HFFc6 (cell line): ENCODE measurements around the gene MAP2K5. TPM values are rescaled to one million over a fixed set of nuclear protein-coding genes. Genes with fewer than 3 reads are reported as not detected.

Experiments
- DNase-seq: peaks from one replicate; pipeline ENCODE4 v3.0.0-alpha.2; 2018
- H3K27ac Mint-ChIP-seq: 2 replicates; pipeline ENCODE4 v1.8.0; 2020; ENCODE audit warnings: mild to moderate bottlenecking, mixed read lengths
- H3K27me3 Mint-ChIP-seq: 2 replicates; pipeline ENCODE4 v1.8.0; 2021; ENCODE audit warnings: mild to moderate bottlenecking, moderate library complexity, mixed read lengths; ENCODE audit not compliant: insufficient read depth
- H3K36me3 Mint-ChIP-seq: 2 replicates; pipeline ENCODE4 v1.8.0; 2021; ENCODE audit warnings: low read depth, mixed read lengths
- H3K4me1 Mint-ChIP-seq: 2 replicates; pipeline ENCODE4 v1.8.0; 2020; ENCODE audit warnings: low read depth, mixed read lengths
- H3K4me3 Mint-ChIP-seq: 2 replicates; pipeline ENCODE4 v1.8.0; 2020; ENCODE audit warnings: mild to moderate bottlenecking, moderate library complexity, mixed read lengths
- H3K9me3 Mint-ChIP-seq: 2 replicates; pipeline ENCODE4 v1.8.0; 2020; ENCODE audit warnings: mild to moderate bottlenecking, mixed read lengths
- total RNA-seq, 6 experiments: library from RNA; stranded (reverse); fragmentation: NEBNext Ultra II Directional; extraction: Animal tissue kit (Norgen Biotek cat#: 25700); gene quantifications; 2 replicates in 1 of 6; 3 replicates in 5 of 6; pipeline ENCODE4 v1.2.3, GENCODE V29; 2021
- TF ChIP-seq, protein P1 (sequence below): fragments of 200-600 bp; sonication (generic); IDR thresholded peaks from 2 replicates; pipeline ENCODE4 v1.5.0; 2021; ENCODE audit warnings: antibody characterized with exemption, mild to moderate bottlenecking

MAP2K5 gene
- total RNA-seq, 6 experiments from 2014 or later = 10.2 to 14.3 (median 13.3) TPM

GRCh38 chr15:67778968-67779548, 236.6 kb downstream of the MAP2K5 start:
- Mint-ChIP-seq H3K9me3 (no peaks in the 10 kb centered on the region), H3K27me3 (peaks cover 2% of the 10 kb centered on the region; the same call in 1 of the 2 replicates), H3K4me1 (peaks cover 22% of the 10 kb centered on the region), H3K4me3 (no peak overlapping the region), H3K36me3 (peaks cover 3% of the 10 kb centered on the region; the same call in 1 of the 2 replicates), H3K27ac (no peak overlapping the region)
- TF ChIP-seq, protein P1, sequence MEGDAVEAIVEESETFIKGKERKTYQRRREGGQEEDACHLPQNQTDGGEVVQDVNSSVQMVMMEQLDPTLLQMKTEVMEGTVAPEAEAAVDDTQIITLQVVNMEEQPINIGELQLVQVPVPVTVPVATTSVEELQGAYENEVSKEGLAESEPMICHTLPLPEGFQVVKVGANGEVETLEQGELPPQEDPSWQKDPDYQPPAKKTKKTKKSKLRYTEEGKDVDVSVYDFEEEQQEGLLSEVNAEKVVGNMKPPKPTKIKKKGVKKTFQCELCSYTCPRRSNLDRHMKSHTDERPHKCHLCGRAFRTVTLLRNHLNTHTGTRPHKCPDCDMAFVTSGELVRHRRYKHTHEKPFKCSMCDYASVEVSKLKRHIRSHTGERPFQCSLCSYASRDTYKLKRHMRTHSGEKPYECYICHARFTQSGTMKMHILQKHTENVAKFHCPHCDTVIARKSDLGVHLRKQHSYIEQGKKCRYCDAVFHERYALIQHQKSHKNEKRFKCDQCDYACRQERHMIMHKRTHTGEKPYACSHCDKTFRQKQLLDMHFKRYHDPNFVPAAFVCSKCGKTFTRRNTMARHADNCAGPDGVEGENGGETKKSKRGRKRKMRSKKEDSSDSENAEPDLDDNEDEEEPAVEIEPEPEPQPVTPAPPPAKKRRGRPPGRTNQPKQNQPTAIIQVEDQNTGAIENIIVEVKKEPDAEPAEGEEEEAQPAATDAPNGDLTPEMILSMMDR = no peak
- no peak for DNase-seq

GRCh38 chr15:67779549-67780111, 237.1 kb downstream of the MAP2K5 start:
- DNase-seq = no peak
- TF ChIP-seq, protein P1 = no peak
- no peak overlapping the region for H3K27ac Mint-ChIP-seq
- no peak overlapping the region for H3K4me3 Mint-ChIP-seq
- peaks cover 2% of the 10 kb centered on the region for H3K27me3 Mint-ChIP-seq
- H3K4me1 Mint-ChIP-seq = peaks cover 22% of the 10 kb centered on the region
- H3K9me3 Mint-ChIP-seq = no peaks in the 10 kb centered on the region
- peaks cover 3% of the 10 kb centered on the region; the same call in 1 of the 2 replicates for H3K36me3 Mint-ChIP-seq

DNA sequence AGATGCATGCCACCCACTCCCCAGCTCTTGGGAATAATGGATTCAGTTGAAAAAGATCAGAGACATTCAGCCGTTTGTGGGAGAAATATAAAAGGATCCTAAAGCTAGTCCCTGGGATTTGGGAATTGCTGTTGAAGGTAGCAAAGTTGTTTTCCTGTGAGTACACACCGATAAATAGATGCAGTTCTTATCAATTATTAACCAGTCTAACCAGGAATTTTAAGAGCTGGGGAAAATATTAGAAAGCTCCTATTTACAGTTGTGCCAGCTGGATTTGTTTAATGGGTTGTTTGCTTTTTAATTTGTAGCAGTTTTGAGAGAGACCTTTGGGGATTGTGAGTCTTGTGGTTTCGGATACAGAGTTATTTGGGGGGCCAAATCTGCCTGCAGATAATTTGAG, 238.6 kb downstream of the MAP2K5 start:
- Mint-ChIP-seq H3K4me3 (no peak overlapping the region), H3K27me3 (no peaks in the 10 kb centered on the region; the same call in 1 of the 2 replicates), H3K36me3 (peaks cover 7% of the 10 kb centered on the region), H3K4me1 (peaks cover 13% of the 10 kb centered on the region), H3K27ac (no peak overlapping the region), H3K9me3 (no peaks in the 10 kb centered on the region)
- TF ChIP-seq, protein P1 = no peak
- DNase-seq = no peak

DNA sequence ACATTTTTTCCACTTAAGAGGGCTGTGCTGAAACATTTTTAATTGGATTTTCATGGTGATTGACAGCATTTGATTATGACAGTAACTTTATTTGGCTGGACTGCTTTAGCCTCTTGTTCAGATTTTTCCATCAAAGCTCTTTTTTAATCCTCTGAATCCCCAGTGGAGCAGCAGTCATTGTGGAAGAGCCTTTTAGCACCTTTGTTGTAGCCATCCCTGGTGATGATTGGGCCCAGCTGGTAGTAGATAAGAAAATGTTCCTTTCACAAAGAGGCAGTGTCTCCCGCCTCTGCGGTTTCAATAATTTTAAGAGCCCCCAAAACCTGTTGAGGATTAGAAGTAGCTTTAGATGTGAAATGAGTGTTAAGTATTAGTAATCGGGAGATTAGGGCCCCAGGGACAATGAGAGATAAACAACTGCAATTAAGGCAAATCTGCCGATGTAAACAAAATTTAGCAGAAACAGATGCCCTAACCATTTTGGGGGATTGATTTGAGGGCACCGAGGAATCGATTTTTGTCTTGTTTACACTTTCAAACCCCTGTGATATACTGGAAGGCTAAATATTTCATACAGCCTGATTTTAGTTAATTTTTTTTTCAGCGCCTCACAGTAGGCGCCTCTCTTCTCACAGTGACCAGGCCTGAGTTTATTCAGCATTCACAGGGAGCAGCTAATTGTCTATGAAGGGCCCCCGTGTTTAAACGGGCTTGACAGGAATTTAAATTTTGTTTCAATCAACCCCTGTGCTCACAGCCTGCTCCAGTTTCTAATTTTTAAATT, 239.6 kb downstream of the MAP2K5 start:
- Mint-ChIP-seq H3K4me3 (no peak overlapping the region), H3K9me3 (no peaks in the 10 kb centered on the region), H3K27ac (no peak overlapping the region), H3K36me3 (peaks cover 7% of the 10 kb centered on the region), H3K4me1 (peaks cover 2% of the 10 kb centered on the region), H3K27me3 (no peaks in the 10 kb centered on the region; the same call in 1 of the 2 replicates)
- TF ChIP-seq, protein P1 = no peak
- no peak for DNase-seq

DNA sequence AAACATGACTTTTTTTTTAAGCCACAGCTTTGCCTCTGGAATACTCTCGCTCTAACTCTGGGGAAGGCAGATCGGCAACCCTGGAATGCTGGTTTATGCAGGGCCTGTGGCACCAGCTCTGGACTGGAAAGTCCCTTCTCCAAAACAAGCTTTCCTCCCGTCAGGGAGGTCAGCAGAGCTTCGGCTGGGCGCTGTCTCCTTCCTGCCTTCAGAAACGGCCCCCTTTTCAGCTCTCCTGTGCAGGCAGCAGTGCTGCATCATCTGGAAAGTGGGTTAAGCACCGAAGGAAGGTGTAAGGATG, 240.1 kb downstream of the MAP2K5 start:
- no peaks in the 10 kb centered on the region for H3K9me3 Mint-ChIP-seq
- H3K4me1 Mint-ChIP-seq = no peaks in the 10 kb centered on the region
- DNase-seq = no peak
- H3K4me3 Mint-ChIP-seq = no peak overlapping the region
- TF ChIP-seq, protein P1 = no peak
- peaks cover 7% of the 10 kb centered on the region for H3K36me3 Mint-ChIP-seq
- no peak overlapping the region for H3K27ac Mint-ChIP-seq
- no peaks in the 10 kb centered on the region; the same call in 1 of the 2 replicates for H3K27me3 Mint-ChIP-seq
